B cell (primary cell): ENCODE results near the gene IPO4. TPM values are rescaled to one million over a fixed set of nuclear protein-coding genes. Genes with fewer than 3 reads are reported as not detected.

Experiments
- ATAC-seq: fragments of 200-7000 bp; cut with Tn5 transposase; one replicate; pipeline ENCODE4 v1.10.0; 2021; ENCODE audit warnings: low read depth, mild to moderate bottlenecking, moderate number of reproducible peaks, moderate library complexity
- CTCF ChIA-PET: fragments of 350-600 bp; sonication (Branson Sonifier 250); formaldehyde crosslinking; loops from one replicate; lab custom pipeline; 2021; ENCODE audit warnings: antibody characterized with exemption, inconsistent platforms; lab: Charles Lee
- POLR2A ChIA-PET: fragments of 350-600 bp; sonication (Branson Sonifier 250); formaldehyde crosslinking; loops from one replicate; lab custom pipeline; 2021; ENCODE audit warnings: antibody characterized with exemption; lab: Charles Lee
- DNase-seq: peaks from one replicate; pipeline ENCODE4 v3.0.0; 2013
- H2AFZ ChIP-seq: 2 replicates; pipeline ENCODE4 v1.6.1; 2012; ENCODE audit warnings: mild to moderate bottlenecking, low read depth, low read length; ENCODE audit not compliant: insufficient read depth, poor library complexity, severe bottlenecking
- H3K27ac ChIP-seq, 2 donors: 1 replicate in 1 of 2; 2 replicates in 1 of 2; pipeline ENCODE4 v1.5.1; 2012 to 2013; ENCODE audit warnings: low read length in 2 of 2, mild to moderate bottlenecking in 2 of 2, moderate library complexity in 1 of 2
- H3K27me3 ChIP-seq, 4 experiments: fragments of 200-600 bp in 1 of 4; sonication (generic) in 1 of 4; replicated peaks in 1 of 4; 1 replicate in 2 of 4; 2 replicates in 2 of 4; pipeline versions ENCODE4 v1.6.1 to v1.7.0; 2013 to 2016; ENCODE audit warnings: low read length in 3 of 4, mild to moderate bottlenecking in 2 of 4, mixed read lengths in 1 of 4, moderate library complexity in 1 of 4; ENCODE audit not compliant: insufficient read depth in 4 of 4, control insufficient read depth in 3 of 4; ENCODE audit errors: control extremely low read depth in 1 of 4
- H3K36me3 ChIP-seq, 2 experiments: replicated peaks in 1 of 2; 1 replicate in 1 of 2; 2 replicates in 1 of 2; pipeline versions ENCODE4 v1.6.1 to v1.7.1; 2013; ENCODE audit warnings: low read length in 1 of 2; ENCODE audit not compliant: insufficient read depth in 2 of 2, control insufficient read depth in 1 of 2; ENCODE audit errors: control extremely low read depth in 1 of 2, extremely low read depth in 1 of 2
- H3K4me1 ChIP-seq, 2 donors: fragments of 200-600 bp in 1 of 2; sonication (generic) in 1 of 2; 1 replicate in 1 of 2; 2 replicates in 1 of 2; pipeline versions ENCODE4 v1.5.1 to v1.6.1; 2013 to 2017; ENCODE audit warnings: low read length in 2 of 2; ENCODE audit not compliant: control insufficient read depth in 2 of 2, insufficient read depth in 2 of 2
- H3K4me2 ChIP-seq: replicated peaks from 2 replicates; pipeline ENCODE3; 2012; ENCODE audit warnings: mild to moderate bottlenecking, low read depth, low read length; ENCODE audit not compliant: poor library complexity, severe bottlenecking
- H3K4me3 ChIP-seq, 5 experiments: fragments of 200-600 bp in 1 of 5; sonication (generic) in 1 of 5; 1 replicate in 3 of 5; 2 replicates in 2 of 5; pipeline versions ENCODE4 v1.5.1 to v1.7.0; 2011 to 2016; ENCODE audit warnings: low read length in 4 of 5, mild to moderate bottlenecking in 4 of 5, low read depth in 2 of 5, control low read depth in 1 of 5, moderate library complexity in 1 of 5; ENCODE audit not compliant: insufficient read depth in 1 of 5; ENCODE audit errors: control extremely low read depth in 1 of 5, extremely low read depth in 1 of 5
- H3K79me2 ChIP-seq: fragments of 200-600 bp; sonication (generic); one replicate; pipeline ENCODE4 v1.6.0; 2016; ENCODE audit warnings: low read length; ENCODE audit not compliant: control insufficient read depth, insufficient read depth
- H3K9ac ChIP-seq: fragments of 200-600 bp; sonication (generic); 2 replicates; pipeline ENCODE4 v1.6.1; 2017; ENCODE audit warnings: mild to moderate bottlenecking, low read length, moderate library complexity
- H3K9me3 ChIP-seq, 3 donors: one replicate each; pipeline versions ENCODE4 v1.6.1 to v1.7.1; 2013; ENCODE audit warnings: low read length in 2 of 3; ENCODE audit not compliant: control insufficient read depth in 2 of 3, insufficient read depth in 1 of 3; ENCODE audit errors: control extremely low read depth in 1 of 3
- H4K20me1 ChIP-seq: 2 replicates; pipeline ENCODE4 v1.6.0; 2012; ENCODE audit warnings: mild to moderate bottlenecking, low read length; ENCODE audit not compliant: insufficient read depth, control insufficient read depth, poor library complexity, severe bottlenecking
- H3K27ac Mint-ChIP-seq: one replicate; pipeline ENCODE4 v1.8.0; 2021; ENCODE audit warnings: mixed read lengths
- H3K27me3 Mint-ChIP-seq: one replicate; pipeline ENCODE4 v1.8.0; 2021; ENCODE audit warnings: mixed read lengths
- H3K4me1 Mint-ChIP-seq: one replicate; pipeline ENCODE4 v1.8.0; 2021; ENCODE audit warnings: mixed read lengths
- H3K4me3 Mint-ChIP-seq: one replicate; pipeline ENCODE4 v1.8.0; 2021; ENCODE audit warnings: mixed read lengths
- H3K9me3 Mint-ChIP-seq: one replicate; pipeline ENCODE4 v1.8.0; 2022; ENCODE audit warnings: mixed read lengths; ENCODE audit not compliant: insufficient read depth
- CTCF ChIP-seq: fragments of 200-600 bp; IDR thresholded peaks from one replicate; pipeline ENCODE4 v1.8.0; 2022; ENCODE audit warnings: antibody characterized with exemption, mild to moderate bottlenecking
- EZH2 ChIP-seq: IDR thresholded peaks from 2 replicates; pipeline ENCODE4 v1.6.1; 2012; ENCODE audit warnings: borderline replicate concordance, low read depth, mild to moderate bottlenecking, moderate library complexity, low read length; ENCODE audit not compliant: insufficient read depth, poor library complexity, severe bottlenecking
- WGBS: methylation state at CpG from one replicate; pipeline ENCODE4 v1.1.5; 2013; ENCODE audit warnings: missing lambda C conversion rate; ENCODE audit not compliant: insufficient coverage; 5-methylcytosine and 5-hydroxymethylcytosine counted together
- intact Hi-C: fragments of 100-400 bp; cut with micrococcal nuclease; formaldehyde crosslinking; loops from one replicate; pipeline ENCODE4 v1.10.0; 2022
- polyA plus RNA-seq: library from polyadenylated mRNA; depleted of rRNA; stranded (reverse); fragments of >200 nt; gene quantifications from 2 replicates; pipeline ENCODE4 v1.2.3, GENCODE V29; 2012
- total RNA-seq, 2 donors: library from RNA; stranded (reverse); fragments of 120-200 nt in 1 of 2; gene quantifications; 1 replicate in 1 of 2; 2 replicates in 1 of 2; pipeline versions ENCODE4 v1.2.3 to v1.2.4, GENCODE V29; 2013 to 2022

The IPO4 gene
- total and polyA plus RNA-seq, 2 donors (not counting 1 experiment from before 2014, with no cell fraction given) = 28.3 to 35.0 TPM

GRCh38 chr14:24149302-24149969 is 39.2 kb downstream of the IPO4 start:
- peaks cover 71% of the 10 kb centered on the region for H3K79me2 ChIP-seq
- H3K4me2 ChIP-seq = no peak overlapping the region
- peaks cover 20 to 33% of the 10 kb centered on the region in 2 donors for H3K4me1 ChIP-seq
- Mint-ChIP-seq H3K27ac (no peak overlapping the region), H3K4me3 (peak overlapping the region; percentile 95), H3K27me3 (no peaks in the 10 kb centered on the region), H3K4me1 (peaks cover 44% of the 10 kb centered on the region), H3K9me3 (no peaks in the 10 kb centered on the region)
- no peak for DNase-seq
- no peak for ATAC-seq
- no peaks in the 10 kb centered on the region for H3K9me3 ChIP-seq
- no peak overlapping the region for H3K9ac ChIP-seq
- no peak overlapping the region for H2AFZ ChIP-seq
- ChIA-PET CTCF (interaction anchor here (1.0 to 6.2 kb wide), 7 partner anchors 11 to 68 kb away, joined by 3 to 62 read pairs (median 6); partner anchors contain the start of genes IRF9 and PSME1), POLR2A (interaction anchor here (4.1 kb wide), 1 partner anchor 13 kb away, joined by 43 read pairs; the partner anchor contains the start of gene PSME1)
- no peak overlapping the region for H3K27ac ChIP-seq
- H3K4me3 ChIP-seq = no peak overlapping the region
- H4K20me1 ChIP-seq = peaks cover 45% of the 10 kb centered on the region
- peaks cover 2 to 53% of the 10 kb centered on the region in 2 experiments for H3K36me3 ChIP-seq
- H3K27me3 ChIP-seq = no peaks in the 10 kb centered on the region
- WGBS = 100% methylated on average over 3 of the region's 3 CpGs
- TF ChIP-seq CTCF (no peak), EZH2 (no peak)
- intact Hi-C loops = loop anchor here (5.0 to 10.0 kb wide), 3 partner anchors 125 to 1055 kb away; partner anchors contain the start of genes ACIN1, C14orf119, PPP1R3E and RABGGTA
